Loucy (cell line): ENCODE results near the gene AVPR1A.
"Not testable (repeated sequence)": the region's sequence is repeated elsewhere in the genome, so short reads cannot be mapped to it uniquely, and the experiment has no call there.

Experiments used
- H2AFZ ChIP-seq: fragments of 200-600 bp; sonication (generic); 2 replicates; pipeline ENCODE4 v1.6.0; 2016; ENCODE audit warnings: antibody characterized with exemption, mild to moderate bottlenecking, low read length, moderate library complexity
- H3F3A ChIP-seq: fragments of 200-600 bp; 2 replicates; pipeline ENCODE4 v1.6.0; 2016; ENCODE audit warnings: antibody characterized with exemption, low read depth, mild to moderate bottlenecking
- H3K27me3 ChIP-seq: fragments of 200-600 bp; sonication (generic); 2 replicates; pipeline ENCODE4 v1.6.1; 2014; ENCODE audit warnings: low read length, mild to moderate bottlenecking; ENCODE audit not compliant: insufficient read depth, poor library complexity, severe bottlenecking
- H3K36me3 ChIP-seq: fragments of 200-600 bp; sonication (generic); 2 replicates; pipeline ENCODE4 v1.6.1; 2016; ENCODE audit warnings: low read length; ENCODE audit not compliant: insufficient read depth
- H3K4me1 ChIP-seq: fragments of 200-600 bp; sonication (generic); 2 replicates; pipeline ENCODE4 v1.5.1; 2014; ENCODE audit warnings: low read length, mild to moderate bottlenecking; ENCODE audit not compliant: insufficient read depth, poor library complexity, severe bottlenecking
- H3K4me2 ChIP-seq: fragments of 200-600 bp; sonication (generic); 2 replicates; pipeline ENCODE4 v1.6.0; 2014; ENCODE audit warnings: antibody characterized with exemption, low read length, low read depth, mild to moderate bottlenecking; ENCODE audit not compliant: poor library complexity, severe bottlenecking
- H3K4me3 ChIP-seq: fragments of 200-600 bp; sonication (generic); 2 replicates; pipeline ENCODE4 v1.5.1; 2014; ENCODE audit warnings: low read length, mild to moderate bottlenecking, mixed read lengths; ENCODE audit not compliant: poor library complexity, severe bottlenecking
- H3K79me2 ChIP-seq: fragments of 200-600 bp; sonication (generic); 2 replicates; pipeline ENCODE4 v1.6.1; 2014; ENCODE audit warnings: low read length; ENCODE audit not compliant: insufficient read depth
- H3K9ac ChIP-seq: fragments of 200-600 bp; sonication (generic); 2 replicates; pipeline ENCODE4 v1.6.0; 2014; ENCODE audit warnings: mild to moderate bottlenecking, low read depth, low read length, moderate library complexity; ENCODE audit not compliant: poor library complexity, severe bottlenecking
- H3K9me2 ChIP-seq: fragments of 200-600 bp; sonication (generic); replicated peaks from 2 replicates; pipeline ENCODE4 v1.6.1; 2016; ENCODE audit warnings: low read depth, low read length, mixed read lengths
- H3K9me3 ChIP-seq: fragments of 200-600 bp; sonication (generic); 2 replicates; pipeline ENCODE4 v1.6.1; 2014; ENCODE audit warnings: mild to moderate bottlenecking, antibody characterized with exemption, low read length, low read depth; ENCODE audit not compliant: insufficient read depth
- H4K20me1 ChIP-seq: fragments of 200-600 bp; sonication (generic); 2 replicates; pipeline ENCODE4 v1.6.0; 2014; ENCODE audit warnings: antibody characterized with exemption, low read length, mild to moderate bottlenecking; ENCODE audit not compliant: insufficient read depth, poor library complexity, severe bottlenecking
- CTCF ChIP-seq: fragments of 200-600 bp; sonication (generic); conservative IDR thresholded peaks from 2 replicates; pipeline ENCODE4 v1.5.1; 2014; ENCODE audit warnings: mild to moderate bottlenecking, antibody characterized with exemption, low read length
- EZH2phosphoT487 ChIP-seq: fragments of 200-600 bp; IDR thresholded peaks from 2 replicates; pipeline ENCODE4 v1.6.1; 2018; ENCODE audit warnings: antibody characterized with exemption, mild to moderate bottlenecking, moderate library complexity, borderline replicate concordance

The AVPR1A gene

GRCh38 chr12:63170321-63170720 lies 19.3 kb upstream of the AVPR1A start:
- Histone ChIP-seq H3F3A (no peaks in the 10 kb centered on the region), H3K4me1 (no peaks in the 10 kb centered on the region), H3K79me2 (no peaks in the 10 kb centered on the region), H3K36me3 (no peaks in the 10 kb centered on the region), H3K4me3 (no peak overlapping the region), H3K27me3 (no peaks in the 10 kb centered on the region), H3K9me2 (no peaks in the 10 kb centered on the region), H3K9ac (no peak overlapping the region), H3K9me3 (no peaks in the 10 kb centered on the region), H3K4me2 (no peak overlapping the region), H2AFZ (no peak overlapping the region), H4K20me1 (no peaks in the 10 kb centered on the region)
- TF ChIP-seq CTCF (no peak), EZH2phosphoT487 (no peak)

GRCh38 chr12:63167741-63168140 lies 16.7 kb upstream of the AVPR1A start:
- not testable (repeated sequence) for H3K9ac ChIP-seq, H3K4me1 ChIP-seq, H3K9me3 ChIP-seq, H3K4me2 ChIP-seq, H4K20me1 ChIP-seq, H2AFZ ChIP-seq, H3K4me3 ChIP-seq, H3K27me3 ChIP-seq, H3K9me2 ChIP-seq, H3K36me3 ChIP-seq, H3K79me2 ChIP-seq, H3F3A ChIP-seq

- Histone ChIP-seq H3K9me3 (no peaks in the 10 kb centered on the region), H3K36me3 (no peaks in the 10 kb centered on the region), H3K79me2 (no peaks in the 10 kb centered on the region), H3K27me3 (no peaks in the 10 kb centered on the region), H3F3A (no peaks in the 10 kb centered on the region), H3K9ac (no peak overlapping the region), H3K9me2 (no peaks in the 10 kb centered on the region), H3K4me2 (no peak overlapping the region), H4K20me1 (no peaks in the 10 kb centered on the region), H3K4me3 (no peak overlapping the region), H2AFZ (peak overlapping the region; percentile 63), H3K4me1 (peaks cover 3% of the 10 kb centered on the region)
- TF ChIP-seq EZH2phosphoT487 (no peak), CTCF (no peak)
Measured at GRCh38 chr12:63164911-63165310, 13.9 kb upstream of the AVPR1A start.

GRCh38 chr12:63163541-63163940 lies 12.5 kb upstream of the AVPR1A start:
- H4K20me1 ChIP-seq, result no peaks in the 10 kb centered on the region
- H3F3A ChIP-seq, result no peaks in the 10 kb centered on the region
- no peak overlapping the region for H3K4me3 ChIP-seq
- H2AFZ ChIP-seq, result no peak overlapping the region
- H3K9me2 ChIP-seq, result no peaks in the 10 kb centered on the region
- H3K9me3 ChIP-seq, result no peaks in the 10 kb centered on the region
- TF ChIP-seq CTCF, result no peak
- H3K9ac ChIP-seq, result no peak overlapping the region
- H3K4me2 ChIP-seq, result no peak overlapping the region
- no peaks in the 10 kb centered on the region for H3K27me3 ChIP-seq
- H3K36me3 ChIP-seq, result no peaks in the 10 kb centered on the region
- no peaks in the 10 kb centered on the region for H3K79me2 ChIP-seq
- peaks cover 3% of the 10 kb centered on the region for H3K4me1 ChIP-seq
